ENCODE results near the gene DPYSL3.

The DPYSL3 gene

DNA sequence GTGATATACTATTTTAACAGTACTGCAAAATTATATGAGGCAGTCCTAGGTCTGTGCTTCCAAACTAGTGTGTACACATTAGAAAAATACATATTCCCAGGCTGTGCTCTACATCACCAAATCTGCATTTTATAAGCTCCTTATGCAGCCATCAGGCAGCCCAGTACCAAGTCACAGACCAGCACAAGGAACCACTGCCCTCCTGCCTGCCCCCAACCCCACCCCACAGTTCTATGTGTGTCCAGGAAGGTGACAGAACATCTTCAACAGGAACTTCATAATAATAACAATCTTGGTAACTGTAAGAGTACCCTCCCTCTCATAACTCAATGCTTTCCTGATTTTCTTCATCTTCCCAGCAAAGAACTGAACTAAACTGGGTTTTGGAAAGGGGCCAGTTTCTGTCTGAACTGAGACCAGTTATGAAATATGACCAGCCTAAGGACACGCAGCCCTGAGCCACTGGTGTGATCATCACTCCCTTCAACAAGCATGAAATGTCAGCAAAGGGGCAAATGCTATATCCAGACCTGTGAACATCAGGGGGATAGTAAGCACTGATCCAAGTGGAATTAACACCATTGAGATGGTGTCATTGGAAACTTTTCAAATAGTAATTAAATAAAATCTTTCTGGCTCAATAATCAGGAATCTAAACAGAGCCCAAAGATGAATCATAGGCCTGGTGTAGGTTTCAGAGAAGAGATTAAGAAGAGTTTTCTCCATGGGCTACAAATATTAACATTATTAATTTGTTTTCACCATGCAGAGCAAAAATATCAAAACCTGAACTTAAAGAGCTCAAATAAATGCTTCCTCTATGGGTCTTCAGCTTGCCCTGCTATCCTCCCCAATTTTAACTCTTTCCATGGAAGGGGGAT, 82.1 kb downstream of the DPYSL3 start:
- H3K36me3 ChIP-seq (replicated peaks; ENCODE audit: insufficient read depth, low read length) = no peaks in the 10 kb centered on the region
- no peak for DNase-seq

DNA sequence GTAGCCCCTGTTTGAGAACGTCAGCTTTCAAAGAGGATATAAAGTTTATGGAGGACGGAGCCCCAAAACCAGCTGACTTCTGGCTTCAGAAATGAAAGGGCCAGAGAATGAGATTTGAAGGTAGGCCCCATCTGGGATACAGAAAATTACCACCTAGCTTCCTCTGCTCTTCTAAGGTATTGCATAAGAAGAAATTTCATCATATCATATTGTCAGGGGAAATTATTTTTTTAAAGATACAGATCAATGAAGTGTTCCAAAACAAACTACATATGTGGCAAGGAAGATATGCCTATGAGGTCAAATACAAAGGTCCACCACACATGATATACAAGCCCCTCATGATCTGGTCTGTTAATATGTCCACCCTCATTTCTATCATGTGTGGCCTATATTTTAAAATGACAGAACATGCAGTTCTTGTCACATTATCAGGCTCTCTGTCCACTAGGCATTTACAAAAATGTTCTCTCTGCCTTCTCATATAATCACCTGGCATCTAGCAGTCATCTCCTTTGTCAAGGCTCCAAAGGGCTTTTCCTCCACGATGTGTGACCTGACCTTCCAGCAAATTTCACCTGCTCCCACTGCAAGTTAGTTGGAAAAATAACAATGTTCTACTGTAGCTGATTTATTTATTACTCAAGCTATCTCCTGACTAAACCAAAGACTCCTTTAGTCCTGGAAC, 83.1 kb downstream of the DPYSL3 start:
- H3K4me3 ChIP-seq (ENCODE audit: low read length) = no peak overlapping the region
- TF ChIP-seq EZH2 (optimal IDR thresholded peaks at IDR 0.05; ENCODE audit: low read depth, low read length) (no peak), EZH2phosphoT487 (IDR thresholded peaks at IDR 0.05; ENCODE audit: low read length) (no peak)
- TF ChIP-seq, protein P1, sequence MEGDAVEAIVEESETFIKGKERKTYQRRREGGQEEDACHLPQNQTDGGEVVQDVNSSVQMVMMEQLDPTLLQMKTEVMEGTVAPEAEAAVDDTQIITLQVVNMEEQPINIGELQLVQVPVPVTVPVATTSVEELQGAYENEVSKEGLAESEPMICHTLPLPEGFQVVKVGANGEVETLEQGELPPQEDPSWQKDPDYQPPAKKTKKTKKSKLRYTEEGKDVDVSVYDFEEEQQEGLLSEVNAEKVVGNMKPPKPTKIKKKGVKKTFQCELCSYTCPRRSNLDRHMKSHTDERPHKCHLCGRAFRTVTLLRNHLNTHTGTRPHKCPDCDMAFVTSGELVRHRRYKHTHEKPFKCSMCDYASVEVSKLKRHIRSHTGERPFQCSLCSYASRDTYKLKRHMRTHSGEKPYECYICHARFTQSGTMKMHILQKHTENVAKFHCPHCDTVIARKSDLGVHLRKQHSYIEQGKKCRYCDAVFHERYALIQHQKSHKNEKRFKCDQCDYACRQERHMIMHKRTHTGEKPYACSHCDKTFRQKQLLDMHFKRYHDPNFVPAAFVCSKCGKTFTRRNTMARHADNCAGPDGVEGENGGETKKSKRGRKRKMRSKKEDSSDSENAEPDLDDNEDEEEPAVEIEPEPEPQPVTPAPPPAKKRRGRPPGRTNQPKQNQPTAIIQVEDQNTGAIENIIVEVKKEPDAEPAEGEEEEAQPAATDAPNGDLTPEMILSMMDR (IDR thresholded peaks at IDR 0.05; ENCODE audit: low read length) = no peak
- no peak overlapping the region for H3K27ac ChIP-seq (ENCODE audit: low read length)
- no peak for DNase-seq
- H3K27me3 ChIP-seq (replicated peaks; ENCODE audit: insufficient read depth, low read length) = no peaks in the 10 kb centered on the region
- H4K20me1 ChIP-seq (ENCODE audit: insufficient read depth, low read length) = no peaks in the 10 kb centered on the region
- no peak overlapping the region for H3K4me2 ChIP-seq (ENCODE audit: low read depth, low read length)
- no peaks in the 10 kb centered on the region for H3K4me1 ChIP-seq (ENCODE audit: low read length)
- H3F3A ChIP-seq (ENCODE audit: insufficient read depth, low read length) = no peaks in the 10 kb centered on the region
- no peaks in the 10 kb centered on the region for H3K79me2 ChIP-seq (ENCODE audit: low read length)
- no peak overlapping the region for H2AFZ ChIP-seq (ENCODE audit: low read length)
- H3K9me2 ChIP-seq (replicated peaks; ENCODE audit: insufficient read depth, low read length) = no peaks in the 10 kb centered on the region
- no peaks in the 10 kb centered on the region for H3K9me3 ChIP-seq (replicated peaks; ENCODE audit: insufficient read depth, low read length)
- H3K36me3 ChIP-seq (replicated peaks; ENCODE audit: insufficient read depth, low read length) = no peaks in the 10 kb centered on the region
- no peak overlapping the region for H3K9ac ChIP-seq (ENCODE audit: low read length)

More for the DNA sequence above, 82.1 kb downstream of the DPYSL3 start:
- Histone ChIP-seq H3K9ac (ENCODE audit: low read length) (no peak overlapping the region), H3K9me2 (replicated peaks; ENCODE audit: insufficient read depth, low read length) (no peaks in the 10 kb centered on the region), H3K27ac (ENCODE audit: low read length) (no peak overlapping the region), H2AFZ (ENCODE audit: low read length) (no peak overlapping the region), H3F3A (ENCODE audit: insufficient read depth, low read length) (no peaks in the 10 kb centered on the region), H3K27me3 (replicated peaks; ENCODE audit: insufficient read depth, low read length) (no peaks in the 10 kb centered on the region), H3K4me2 (ENCODE audit: low read depth, low read length) (no peak overlapping the region), H3K4me3 (ENCODE audit: low read length) (no peak overlapping the region), H3K4me1 (ENCODE audit: low read length) (no peaks in the 10 kb centered on the region), H4K20me1 (ENCODE audit: insufficient read depth, low read length) (no peaks in the 10 kb centered on the region), H3K9me3 (replicated peaks; ENCODE audit: insufficient read depth, low read length) (no peaks in the 10 kb centered on the region), H3K79me2 (ENCODE audit: low read length) (no peaks in the 10 kb centered on the region)
- TF ChIP-seq EZH2 (optimal IDR thresholded peaks at IDR 0.05; ENCODE audit: low read depth, low read length) = no peak
- TF ChIP-seq, protein P1 (IDR thresholded peaks at IDR 0.05; ENCODE audit: low read length) = no peak

DNA sequence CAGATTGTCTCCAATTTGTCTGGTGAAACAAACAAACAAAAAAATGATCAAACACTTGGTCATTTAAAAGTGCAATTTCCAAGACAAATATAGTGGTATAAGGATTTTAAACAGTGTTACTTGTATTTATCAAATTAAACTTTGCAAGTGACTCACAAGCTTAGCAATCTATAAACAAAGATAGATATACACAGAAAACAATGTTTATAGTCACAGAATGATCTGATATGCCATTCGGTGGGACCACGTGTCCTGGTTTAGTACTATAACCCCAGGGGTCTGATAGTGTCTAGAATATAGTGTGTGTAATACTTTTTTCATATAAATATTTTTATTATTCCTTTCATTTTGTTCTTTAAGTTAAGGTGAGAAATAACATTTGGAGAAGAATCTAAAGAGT, 91.3 kb downstream of the DPYSL3 start:
- H3K27me3 ChIP-seq (replicated peaks; ENCODE audit: insufficient read depth, low read length) = no peaks in the 10 kb centered on the region
- no peaks in the 10 kb centered on the region for H3K79me2 ChIP-seq (ENCODE audit: low read length)
- H2AFZ ChIP-seq (ENCODE audit: low read length) = no peak overlapping the region
- DNase-seq = no peak
- no peak overlapping the region for H3K9ac ChIP-seq (ENCODE audit: low read length)
- H3K4me1 ChIP-seq (ENCODE audit: low read length) = no peaks in the 10 kb centered on the region
- H3K36me3 ChIP-seq (replicated peaks; ENCODE audit: insufficient read depth, low read length) = no peaks in the 10 kb centered on the region
- H3K27ac ChIP-seq (ENCODE audit: low read length) = no peak overlapping the region
- no peaks in the 10 kb centered on the region for H3F3A ChIP-seq (ENCODE audit: insufficient read depth, low read length)
- no peaks in the 10 kb centered on the region for H3K9me3 ChIP-seq (replicated peaks; ENCODE audit: insufficient read depth, low read length)
- H4K20me1 ChIP-seq (ENCODE audit: insufficient read depth, low read length) = no peaks in the 10 kb centered on the region
- H3K4me3 ChIP-seq (ENCODE audit: low read length) = no peak overlapping the region
- H3K9me2 ChIP-seq (replicated peaks; ENCODE audit: insufficient read depth, low read length) = no peaks in the 10 kb centered on the region
- TF ChIP-seq, protein P1 (IDR thresholded peaks at IDR 0.05; ENCODE audit: low read length) = no peak
- TF ChIP-seq EZH2phosphoT487 (IDR thresholded peaks at IDR 0.05; ENCODE audit: low read length) (no peak), EZH2 (optimal IDR thresholded peaks at IDR 0.05; ENCODE audit: low read depth, low read length) (no peak)
- H3K4me2 ChIP-seq (ENCODE audit: low read depth, low read length) = no peak overlapping the region
